NCI-H2107 treated with DMSO at 0.1 percent for 48 hours (cell line): Measurements from ENCODE around the gene TPRX1.
"Not testable (repeated sequence)": the region's sequence is repeated elsewhere in the genome, so short reads cannot be mapped to it uniquely, and the experiment has no call there.

Experiments used
- DNase-seq: peaks from one replicate; lab custom pipeline; 2025; ENCODE audit not compliant: unreplicated experiment; lab: John Stamatoyannopoulos, UW

TPRX1 gene

GRCh38 chr19:47768604-47769003 lies 35.7 kb downstream of the TPRX1 start:
- DNase-seq, result no peak

GRCh38 chr19:47767349-47767748 lies 37.0 kb downstream of the TPRX1 start:
- no peak for DNase-seq

DNA sequence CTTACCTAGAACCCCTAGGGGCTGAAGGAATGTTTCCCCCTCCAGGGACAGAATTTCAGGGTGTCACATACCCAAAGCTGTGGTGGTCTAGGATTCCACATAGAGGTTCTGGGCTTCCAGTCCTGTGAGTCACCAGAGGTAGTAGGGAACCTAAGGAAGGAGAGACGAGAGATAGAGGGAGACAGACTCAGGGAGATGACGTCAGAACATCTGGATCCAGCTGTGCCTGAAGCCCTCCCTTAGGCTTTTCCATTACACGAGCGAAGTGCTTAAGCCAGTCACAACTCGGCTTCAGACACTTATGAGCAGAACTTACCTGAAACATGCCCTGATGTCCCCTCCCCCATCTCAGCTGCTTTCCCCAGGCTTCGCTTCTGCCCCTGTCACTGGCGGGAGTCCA lies 37.7 kb downstream of the TPRX1 start:
- no peak for DNase-seq

GRCh38 chr19:47766359-47766620 lies 38.1 kb downstream of the TPRX1 start:
- no peak for DNase-seq

DNA sequence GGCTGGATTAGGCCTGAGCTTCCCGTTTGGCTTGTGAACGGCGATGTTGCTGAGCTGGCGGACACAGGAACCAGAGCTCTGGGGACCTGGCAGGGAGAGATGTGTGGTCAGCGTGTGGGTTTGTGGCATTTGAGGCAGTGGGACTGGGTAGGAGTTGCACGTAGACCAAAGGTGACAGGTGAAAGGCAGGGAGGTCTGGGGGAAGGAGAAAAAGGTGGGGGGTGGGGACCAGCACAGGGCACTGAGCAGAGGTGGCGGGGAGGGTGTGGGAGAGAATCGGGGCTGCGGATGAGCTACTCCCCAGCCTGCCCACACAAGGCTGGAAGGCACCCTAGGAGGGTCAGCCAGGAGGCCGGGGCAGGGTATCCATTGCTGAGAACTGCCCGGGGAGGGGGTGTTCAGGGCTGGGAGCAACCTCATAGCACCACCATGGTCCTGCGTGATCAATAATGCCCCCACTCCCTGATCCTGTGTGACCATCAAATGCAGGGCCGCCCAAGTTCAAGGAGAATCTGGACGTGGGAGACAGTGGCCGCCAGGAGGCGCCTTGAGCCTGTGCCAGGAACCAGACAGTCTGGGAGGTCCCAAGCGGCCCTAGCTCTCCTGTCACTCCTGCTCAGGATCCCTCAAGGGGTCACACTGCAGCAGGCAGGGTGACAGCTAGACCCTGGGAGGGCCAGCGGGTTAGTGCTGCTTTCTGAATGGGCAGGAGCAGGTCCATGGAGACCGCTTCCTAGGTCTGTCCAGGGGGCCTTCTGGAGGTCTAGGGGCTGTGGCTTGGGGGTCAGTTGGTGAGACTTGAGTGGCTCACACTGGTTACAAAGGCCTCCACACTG lies 38.6 kb downstream of the TPRX1 start:
- peak; percentile 13 for DNase-seq

- not testable (repeated sequence) for DNase-seq
Observed at GRCh38 chr19:47764705-47765104, 39.6 kb downstream of the TPRX1 start.

DNA sequence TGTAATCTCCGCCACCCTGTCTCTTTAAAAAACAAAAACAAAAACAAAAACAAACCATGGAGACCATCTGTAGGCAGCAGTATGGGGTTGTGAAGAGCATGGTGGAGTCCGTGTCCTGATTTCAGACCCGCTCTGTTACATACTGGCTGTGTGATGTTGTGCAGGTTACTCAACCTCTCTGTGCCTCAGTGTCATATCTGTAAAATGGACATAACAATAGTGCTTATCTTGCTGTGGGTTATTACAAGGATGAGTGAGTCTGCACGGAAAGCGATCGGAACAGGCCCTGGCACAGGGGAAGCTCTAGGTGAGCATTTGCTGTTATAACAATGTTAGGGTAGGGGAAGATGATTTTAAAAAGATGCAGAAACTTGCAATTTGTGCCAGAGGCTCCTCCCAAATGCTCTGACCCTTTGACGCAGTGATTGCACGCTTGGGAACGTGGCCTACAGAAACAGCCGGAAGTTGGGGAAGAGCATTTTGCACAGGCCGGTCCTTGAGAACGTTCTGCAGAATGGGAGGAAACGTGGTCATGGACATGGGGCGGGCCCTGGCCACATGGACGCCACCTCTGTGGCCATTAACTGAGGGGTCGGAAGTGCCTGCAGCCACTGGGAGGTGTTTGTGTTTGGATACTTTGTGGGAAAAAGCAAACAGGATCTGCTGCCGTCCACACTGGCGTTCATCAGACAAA lies 41.6 kb downstream of the TPRX1 start:
- DNase-seq, result no peak

- no peak for DNase-seq
Observed at GRCh38 chr19:47762151-47762550, 42.2 kb downstream of the TPRX1 start.

DNA sequence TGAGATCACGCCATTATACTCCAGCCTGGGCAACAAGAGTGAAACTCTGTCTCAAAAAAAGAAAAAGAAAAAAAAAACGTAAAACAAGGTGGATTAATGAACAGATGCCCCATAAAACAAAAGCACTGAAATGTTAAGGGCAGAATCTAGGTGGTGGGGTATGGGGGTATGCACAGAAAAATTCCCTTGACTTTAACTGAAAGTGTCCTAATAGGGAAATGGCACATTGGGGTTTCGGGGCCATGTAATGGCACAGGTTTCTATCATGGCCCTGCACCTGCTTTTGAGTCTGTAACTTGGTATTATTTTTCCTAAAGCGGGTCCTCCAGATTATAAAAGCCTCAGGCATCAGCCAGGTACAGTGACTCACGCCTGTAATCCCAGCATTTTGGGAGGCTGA lies 42.8 kb downstream of the TPRX1 start:
- DNase-seq, result no peak

GRCh38 chr19:47760632-47760999 lies 43.7 kb downstream of the TPRX1 start:
- no peak for DNase-seq

GRCh38 chr19:47758443-47758804 lies 45.9 kb downstream of the TPRX1 start:
- DNase-seq, result no peak

DNA sequence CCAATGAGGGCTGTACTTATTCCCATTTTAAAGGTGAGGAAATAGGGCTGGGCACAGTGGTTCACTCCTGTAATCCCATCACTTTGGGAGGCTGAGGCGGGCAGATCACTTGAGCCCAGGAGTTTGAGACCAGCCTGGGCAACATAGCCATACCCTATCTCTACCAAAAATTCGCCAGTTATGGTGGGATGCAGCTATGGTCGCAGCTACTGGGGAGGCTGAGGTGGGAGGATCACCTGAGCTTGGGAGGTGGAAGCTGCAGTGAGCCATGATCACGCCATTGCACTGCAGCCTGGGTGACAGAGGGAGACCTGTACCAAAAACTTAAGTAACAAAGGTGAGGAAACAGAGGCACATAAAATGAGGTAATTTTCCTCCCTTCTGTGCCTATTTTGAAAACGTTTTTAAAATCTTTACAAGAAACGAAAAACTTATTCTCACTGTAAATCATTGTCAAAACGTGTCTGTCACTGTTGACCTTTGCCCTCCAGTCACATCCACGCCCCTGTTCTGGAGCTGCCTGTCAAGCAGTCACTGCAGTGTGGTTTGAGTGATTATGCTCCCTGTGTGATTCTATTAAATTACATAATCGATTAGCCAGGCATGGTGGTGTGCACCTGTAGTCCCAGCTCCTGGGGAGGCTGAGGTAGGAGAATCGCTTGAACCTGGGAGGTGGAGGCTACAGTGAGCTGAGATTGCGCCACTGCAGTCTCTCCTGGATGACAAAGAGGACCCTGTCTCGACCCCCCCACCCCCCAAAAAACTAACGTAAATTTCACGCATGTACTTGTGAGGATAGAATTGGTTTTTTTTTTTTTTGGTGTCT lies 46.5 kb downstream of the TPRX1 start:
- no peak for DNase-seq

DNA sequence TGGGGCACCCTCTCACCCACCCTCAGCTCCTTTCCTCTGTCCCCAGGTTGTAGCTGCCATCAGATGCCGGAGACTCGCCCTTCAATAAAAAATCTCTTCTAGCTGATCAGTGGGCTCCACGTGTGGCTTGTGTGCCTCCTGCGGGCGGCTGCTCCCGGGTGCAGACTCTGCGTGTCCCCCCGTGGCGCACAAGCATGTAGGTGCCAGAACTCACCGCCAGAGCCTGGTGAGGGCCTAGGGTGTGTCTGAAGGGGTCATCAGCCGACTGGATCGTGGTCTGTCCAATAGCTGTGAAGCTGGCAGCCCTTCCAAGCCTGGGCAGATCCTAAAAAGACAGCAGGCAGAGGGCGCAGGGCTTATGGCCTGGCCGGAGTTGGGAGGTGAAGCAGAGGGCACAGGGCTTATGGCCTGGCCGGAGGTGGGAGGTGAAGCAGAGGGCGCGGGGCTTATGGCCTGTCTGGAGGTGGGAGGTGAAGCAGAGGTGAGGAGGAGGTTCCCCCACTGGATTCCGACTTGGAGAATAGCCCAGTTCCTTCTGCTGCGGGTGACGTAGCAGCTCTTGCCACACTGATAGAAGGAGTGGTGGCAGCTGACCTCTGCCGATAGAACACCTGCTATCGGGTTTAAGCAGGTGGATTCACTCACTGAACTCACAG lies 47.3 kb downstream of the TPRX1 start:
- DNase-seq, result no peak

DNA sequence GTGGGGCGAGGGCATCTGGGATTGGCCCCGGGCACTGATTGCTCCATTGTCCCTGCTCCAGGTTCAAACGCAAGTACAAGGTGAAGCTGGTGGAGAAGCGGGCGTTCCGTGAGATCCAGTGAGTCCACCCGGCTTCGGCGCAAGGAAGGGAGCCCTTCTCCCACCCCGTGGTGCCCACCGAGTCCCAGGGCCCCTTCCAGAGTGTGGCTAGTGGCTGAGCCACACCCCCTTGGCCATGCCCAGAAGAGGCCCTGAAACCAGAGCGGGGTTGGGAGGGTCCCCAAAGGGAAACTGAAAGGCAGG lies 47.8 kb downstream of the TPRX1 start:
- DNase-seq, result no peak

GRCh38 chr19:47755762-47756626 lies 48.4 kb downstream of the TPRX1 start:
- no peak for DNase-seq

DNA sequence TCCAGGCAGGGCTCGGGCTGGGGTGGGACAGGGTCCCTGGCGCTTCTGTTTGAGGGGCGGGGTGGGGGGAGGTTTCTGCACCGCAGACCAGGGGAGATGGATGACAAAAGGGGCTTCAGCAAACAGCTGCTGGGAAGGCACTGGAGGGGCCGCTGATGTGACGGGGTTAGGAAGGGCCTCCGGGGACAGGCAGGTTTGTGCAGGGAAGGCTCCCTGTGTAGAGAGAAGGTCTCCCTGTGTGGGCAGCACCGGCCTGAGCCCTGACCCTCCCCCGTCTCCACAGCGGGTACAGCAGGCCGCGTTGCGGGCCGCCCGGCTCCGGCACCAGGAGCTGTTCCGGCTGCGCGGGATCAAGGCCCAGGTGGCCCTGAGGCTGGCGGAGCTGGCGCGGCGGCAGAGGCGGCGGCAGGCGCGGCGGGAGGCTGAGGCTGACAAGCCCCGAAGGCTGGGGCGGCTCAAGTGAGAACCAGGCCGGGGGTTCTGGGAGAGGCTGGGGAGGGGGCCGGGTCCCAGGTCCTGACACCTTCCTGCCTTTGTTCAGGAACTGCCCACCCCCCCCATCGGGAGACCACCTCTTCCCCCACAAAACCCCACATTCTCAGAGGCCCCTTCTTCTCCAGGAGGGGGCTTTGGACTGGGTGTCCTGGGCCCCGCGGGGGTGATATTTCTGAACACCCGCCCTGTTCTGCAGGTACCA lies 49.1 kb downstream of the TPRX1 start:
- DNase-seq, result no peak

DNA sequence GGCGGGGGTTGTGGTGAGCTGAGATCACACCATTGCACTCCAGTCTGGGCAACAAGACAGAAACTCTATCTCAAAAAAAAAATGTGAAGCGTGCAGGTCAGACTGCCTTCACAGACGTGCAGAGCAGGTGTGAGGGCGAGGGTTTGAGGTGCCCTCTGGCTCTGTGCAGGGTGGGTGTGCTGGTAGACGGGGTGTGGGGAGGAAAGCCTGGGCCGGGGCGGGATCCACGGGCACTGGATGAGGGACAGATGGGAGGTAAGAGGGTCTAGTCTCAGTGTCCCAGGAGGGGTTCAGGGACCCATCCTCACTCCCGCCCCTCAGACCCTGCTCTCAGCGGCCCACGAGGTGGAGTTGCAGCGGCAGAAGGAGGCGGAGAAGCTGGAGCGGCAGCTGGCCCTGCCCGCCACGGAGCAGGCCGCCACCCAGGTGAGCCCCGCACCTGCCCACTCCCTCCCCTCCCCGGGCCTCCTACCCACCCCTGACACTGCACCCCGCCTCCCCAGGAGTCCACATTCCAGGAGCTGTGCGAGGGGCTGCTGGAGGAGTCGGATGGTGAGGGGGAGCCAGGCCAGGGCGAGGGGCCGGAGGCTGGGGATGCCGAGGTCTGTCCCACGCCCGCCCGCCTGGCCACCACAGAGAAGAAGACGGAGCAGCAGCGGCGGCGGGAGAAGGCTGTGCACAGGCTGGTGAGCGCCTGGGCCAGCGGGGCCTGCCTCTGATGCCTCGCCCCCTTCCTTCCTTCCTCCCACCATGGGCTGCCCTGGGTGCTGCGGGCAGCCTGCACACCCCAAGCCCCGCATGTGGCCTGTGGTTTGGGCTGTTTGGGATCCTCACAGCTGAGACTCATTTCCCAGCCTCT lies 49.9 kb downstream of the TPRX1 start:
- no peak for DNase-seq

- DNase-seq, result no peak
Observed at GRCh38 chr19:47752440-47753211, 51.7 kb downstream of the TPRX1 start.
